CD4-positive, alpha-beta memory T cell (primary cell): ENCODE results near the gene MCTS1. TPM values are rescaled to one million over a fixed set of nuclear protein-coding genes. Genes with fewer than 3 reads are reported as not detected.

ENCODE experiments used
- CTCF ChIA-PET: fragments of 350-600 bp; sonication (Branson Sonifier 250); formaldehyde crosslinking; loops from one replicate; lab custom pipeline; 2021; ENCODE audit warnings: inconsistent platforms; ENCODE audit not compliant: partially characterized antibody; lab: Charles Lee
- POLR2A ChIA-PET: fragments of 350-600 bp; sonication (Branson Sonifier 250); formaldehyde crosslinking; loops from one replicate; lab custom pipeline; 2021; ENCODE audit not compliant: partially characterized antibody; lab: Charles Lee
- DNase-seq, 5 donors: peaks; one replicate each; pipeline versions ENCODE4 v3.0.0 to v3.0.0-alpha.2; 2020 to 2022; ENCODE audit warnings: mixed read lengths in 1 of 5
- H3K27ac ChIP-seq: one replicate; pipeline ENCODE4 v1.7.0; 2013; ENCODE audit warnings: low read depth, low read length
- H3K27me3 ChIP-seq: 2 replicates; pipeline ENCODE4 v1.7.0; 2013; ENCODE audit warnings: mild to moderate bottlenecking, low read length, moderate library complexity; ENCODE audit not compliant: insufficient read depth
- H3K36me3 ChIP-seq: 2 replicates; pipeline ENCODE4 v1.7.0; 2013; ENCODE audit warnings: mild to moderate bottlenecking, low read length, moderate library complexity; ENCODE audit not compliant: insufficient read depth
- H3K4me1 ChIP-seq: 2 replicates; pipeline ENCODE4 v1.7.0; 2013; ENCODE audit warnings: mild to moderate bottlenecking, low read length, moderate library complexity; ENCODE audit not compliant: insufficient read depth
- H3K4me3 ChIP-seq, 2 donors: one replicate each; pipeline ENCODE4 v1.7.0; 2013; ENCODE audit warnings: low read length in 2 of 2, mild to moderate bottlenecking in 1 of 2
- H3K9me3 ChIP-seq, 2 donors: one replicate each; pipeline ENCODE4 v1.7.0; 2013; ENCODE audit warnings: low read length in 2 of 2, control low read depth in 1 of 2; ENCODE audit not compliant: control insufficient read depth in 1 of 2
- H3K27ac Mint-ChIP-seq, 7 donors: one replicate each; pipeline ENCODE4 v1.8.0; 2020 to 2021; ENCODE audit warnings: mixed read lengths in 7 of 7, mild to moderate bottlenecking in 6 of 7, inconsistent platforms in 3 of 7, moderate library complexity in 3 of 7
- H3K27me3 Mint-ChIP-seq, 2 donors: one replicate each; pipeline ENCODE4 v1.8.0; 2020 to 2021; ENCODE audit warnings: mixed read lengths in 2 of 2
- H3K36me3 Mint-ChIP-seq, 2 donors: one replicate each; pipeline ENCODE4 v1.8.0; 2020 to 2021; ENCODE audit warnings: mixed read lengths in 2 of 2, inconsistent platforms in 1 of 2, mild to moderate bottlenecking in 1 of 2
- H3K4me1 Mint-ChIP-seq, 4 donors: one replicate each; pipeline ENCODE4 v1.8.0; 2020 to 2021; ENCODE audit warnings: mixed read lengths in 4 of 4, mild to moderate bottlenecking in 1 of 4
- H3K4me3 Mint-ChIP-seq, 8 donors: one replicate each; pipeline ENCODE4 v1.8.0; 2020 to 2021; ENCODE audit warnings: mixed read lengths in 8 of 8, mild to moderate bottlenecking in 7 of 8, moderate library complexity in 6 of 8, inconsistent platforms in 3 of 8
- H3K9me3 Mint-ChIP-seq, 8 donors: one replicate each; pipeline ENCODE4 v1.8.0; 2020 to 2021; ENCODE audit warnings: mixed read lengths in 8 of 8, mild to moderate bottlenecking in 5 of 8, inconsistent platforms in 3 of 8, moderate library complexity in 1 of 8
- intact Hi-C: fragments of 100-400 bp; cut with micrococcal nuclease; formaldehyde crosslinking; loops from one replicate; pipeline ENCODE4 v1.15.1; 2023
- polyA plus RNA-seq, 2 donors: library from polyadenylated mRNA; unstranded; fragments of 300-500 nt; fragmentation: Illumina TruSeq; gene quantifications; one replicate each; pipeline ENCODE4 v1.2.3, GENCODE V29; 2021
- total RNA-seq, 2 experiments: library from RNA; stranded (reverse); gene quantifications; one replicate each; pipeline ENCODE4 v1.2.3, GENCODE V29; 2021

The MCTS1 gene
- total and polyA plus RNA-seq, 4 experiments from 2014 or later, result 29.1 to 75.8 (median 54.0) TPM

GRCh38 chrX:120653000-120653399 lies 49.1 kb downstream of the MCTS1 start:
- Histone ChIP-seq H3K9me3 (no peaks in the 10 kb centered on the region), H3K4me1 (no peaks in the 10 kb centered on the region), H3K36me3 (no peaks in the 10 kb centered on the region), H3K4me3 (no peak overlapping the region), H3K27ac (no peak overlapping the region), H3K27me3 (no peaks in the 10 kb centered on the region)
- Mint-ChIP-seq H3K36me3 (no peaks in the 10 kb centered on the region), H3K4me1 (no peaks in the 10 kb centered on the region), H3K27me3 (no peaks in the 10 kb centered on the region), H3K9me3 (peaks cover 0 to 1% (median 0%) of the 10 kb centered on the region in 8 donors), H3K27ac (peak overlapping the region in 1 of 7 donors; percentile 25), H3K4me3 (no peak overlapping the region)
- ChIA-PET CTCF (no interaction called here), POLR2A (no interaction called here)
- intact Hi-C loops, result no loop called here
- DNase-seq, result no peak

DNA sequence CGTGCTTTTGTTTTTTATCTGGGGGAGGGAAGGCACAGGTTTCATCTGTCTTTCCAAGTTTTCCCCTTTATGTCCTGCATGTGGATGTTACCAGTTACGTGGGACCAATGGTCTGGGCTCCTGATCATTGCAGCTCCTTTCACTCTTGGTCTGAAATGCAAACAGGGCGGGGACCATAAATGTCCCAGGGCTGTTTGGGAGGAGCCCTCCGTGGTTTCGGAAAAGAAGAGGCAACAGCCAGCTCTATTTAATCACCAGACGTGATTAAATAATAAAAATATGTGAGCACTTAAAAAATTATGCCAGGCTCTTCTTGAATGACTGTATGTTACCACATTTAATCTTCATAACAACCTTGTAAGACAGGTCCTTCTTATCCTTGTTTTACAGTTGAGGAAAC lies 56.7 kb downstream of the MCTS1 start:
- no peak overlapping the region for H3K27ac Mint-ChIP-seq
- H3K36me3 ChIP-seq, result no peaks in the 10 kb centered on the region
- H3K4me3 ChIP-seq, result no peak overlapping the region
- ChIA-PET POLR2A (no interaction called here), CTCF (no interaction called here)
- no peaks in the 10 kb centered on the region for H3K9me3 ChIP-seq
- no peaks in the 10 kb centered on the region for H3K27me3 Mint-ChIP-seq
- no peak for DNase-seq
- no peaks in the 10 kb centered on the region for H3K36me3 Mint-ChIP-seq
- peaks cover 0 to 2% (median 0%) of the 10 kb centered on the region in 8 donors for H3K9me3 Mint-ChIP-seq
- no peak overlapping the region for H3K27ac ChIP-seq
- peaks cover 0 to 2% (median 0%) of the 10 kb centered on the region in 4 donors for H3K4me1 Mint-ChIP-seq
- H3K27me3 ChIP-seq, result no peaks in the 10 kb centered on the region
- intact Hi-C loops, result no loop called here
- H3K4me1 ChIP-seq, result no peaks in the 10 kb centered on the region
- no peak overlapping the region for H3K4me3 Mint-ChIP-seq

Other genes with a start within 250 kb of the MCTS1 start
- gene ATP1B4, start 242.0 kb upstream of the MCTS1 start, total RNA-seq, result not detected
- gene ATP1B4, start 242.0 kb upstream of the MCTS1 start, polyA plus RNA-seq, result not detected
- gene LAMP2, start 134.8 kb upstream of the MCTS1 start, total RNA-seq, result 10 to 100 TPM; 44.2 to 45.8 TPM
- 100 to 1,000 TPM in 1 of 2 donors, 10 to 100 TPM in 1; 83.0 to 155 TPM for gene LAMP2, start 134.8 kb upstream of the MCTS1 start, polyA plus RNA-seq
- 10 to 100 TPM; 54.0 to 61.0 TPM for gene CUL4B, start 43.1 kb upstream of the MCTS1 start, total RNA-seq
- 10 to 100 TPM; 24.3 to 25.8 TPM for gene CUL4B, start 43.1 kb upstream of the MCTS1 start, polyA plus RNA-seq
- gene C1GALT1C1, start 26.0 kb downstream of the MCTS1 start, total RNA-seq, result 10 to 100 TPM; 17.0 to 19.6 TPM
- gene C1GALT1C1, start 26.0 kb downstream of the MCTS1 start, polyA plus RNA-seq, result 10 to 100 TPM; 33.2 to 35.1 TPM